Measurements from ENCODE around the gene LIF.
A peak's percentile ranks its signal among the peaks of the same experiment; 100 is the strongest.

LIF gene

GRCh38 chr22:30246814-30247376 is 336 bp upstream of the LIF start:
- no peak overlapping the region for H3K27ac ChIP-seq
- no peak for TF ChIP-seq ZFX (IDR thresholded peaks at IDR 0.05; ENCODE audit: borderline replicate concordance)
- TF ChIP-seq CTCF (IDR thresholded peaks at IDR 0.05) = no peak

GRCh38 chr22:30245181-30245984 is 1.2 kb downstream of the LIF start:
- H3K27ac ChIP-seq = peak overlapping the region; percentile 34; the same call in 1 of the 2 replicates
- TF ChIP-seq CTCF (IDR thresholded peaks at IDR 0.05) = no peak
- no peak for TF ChIP-seq ZFX (IDR thresholded peaks at IDR 0.05; ENCODE audit: borderline replicate concordance)

- no peak overlapping the region for H3K27ac ChIP-seq
- TF ChIP-seq ZFX (IDR thresholded peaks at IDR 0.05; ENCODE audit: borderline replicate concordance) (no peak), CTCF (IDR thresholded peaks at IDR 0.05) (no peak)
Measured at GRCh38 chr22:30244641-30245040, 1.9 kb downstream of the LIF start.

GRCh38 chr22:30244066-30244465 is 2.5 kb downstream of the LIF start:
- TF ChIP-seq ZFX (IDR thresholded peaks at IDR 0.05; ENCODE audit: borderline replicate concordance) = no peak
- no peak for TF ChIP-seq CTCF (IDR thresholded peaks at IDR 0.05)
- no peak overlapping the region for H3K27ac ChIP-seq

GRCh38 chr22:30243661-30244060 is 2.9 kb downstream of the LIF start:
- no peak for TF ChIP-seq ZFX (IDR thresholded peaks at IDR 0.05; ENCODE audit: borderline replicate concordance)
- no peak for TF ChIP-seq CTCF (IDR thresholded peaks at IDR 0.05)
- no peak overlapping the region for H3K27ac ChIP-seq

GRCh38 chr22:30241576-30242371 is 4.8 kb downstream of the LIF start:
- TF ChIP-seq ZFX (IDR thresholded peaks at IDR 0.05; ENCODE audit: borderline replicate concordance) = no peak
- no peak for TF ChIP-seq CTCF (IDR thresholded peaks at IDR 0.05)
- no peak overlapping the region for H3K27ac ChIP-seq

Measured in 22Rv1 (cell line).